Uterus (tissue), 2 donors: ENCODE results near the gene CXCL12.

ENCODE experiments used
- POLR2A ChIP-seq, 2 donors: fragments of 450-650 bp; IDR thresholded peaks; one replicate each; pipeline ENCODE4 v1.6.1; 2016; ENCODE audit warnings: antibody characterized with exemption in 2 of 2, mild to moderate bottlenecking in 1 of 2, moderate library complexity in 1 of 2
- TF ChIP-seq, protein P1 (sequence below), 4 experiments: fragments of 200-600 bp in 2 of 4; fragments of 450-650 bp in 2 of 4; sonication (generic) in 2 of 4; IDR thresholded peaks; one replicate each; pipeline ENCODE4 v1.5.1; 2016 to 2019; ENCODE audit warnings: antibody characterized with exemption in 4 of 4, mild to moderate bottlenecking in 2 of 4, moderate library complexity in 1 of 4

DNA sequence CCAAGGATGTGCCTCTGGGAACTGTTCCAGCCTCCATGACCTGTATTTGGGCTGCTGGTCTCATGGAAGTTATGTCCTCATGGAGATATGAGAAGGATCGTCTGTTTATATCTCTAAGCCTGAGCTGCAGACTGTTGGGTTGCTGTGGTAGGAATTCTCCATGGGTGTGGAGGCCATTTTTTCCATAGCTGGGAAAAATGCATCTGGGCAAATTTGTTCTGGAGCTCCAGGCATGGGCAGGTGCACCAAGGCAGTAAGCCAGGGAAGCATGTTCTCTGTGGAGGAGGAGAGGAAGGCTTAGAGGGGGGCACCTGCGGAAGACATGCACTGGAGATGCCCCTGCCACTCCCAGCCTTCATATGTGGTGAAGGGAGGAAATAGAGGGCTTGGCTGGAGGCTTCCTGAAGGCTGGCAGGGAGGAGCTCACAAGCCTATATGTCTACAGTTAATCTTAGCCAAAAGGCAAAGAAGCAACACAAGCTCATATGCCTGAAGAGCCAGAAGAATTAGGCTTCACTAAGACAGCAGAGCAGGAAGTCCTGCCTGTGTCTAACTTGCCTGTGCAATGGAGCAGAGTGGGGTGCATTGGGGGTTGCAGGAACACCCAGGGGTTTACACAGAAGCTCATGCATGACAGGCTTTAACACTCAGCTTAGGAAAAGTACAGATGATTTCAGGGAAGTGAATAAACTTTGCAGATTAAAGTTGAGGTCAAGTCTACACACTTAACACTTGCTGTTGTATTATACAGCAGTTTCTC is 35.1 kb upstream of the CXCL12 start:
- TF ChIP-seq, protein P1, sequence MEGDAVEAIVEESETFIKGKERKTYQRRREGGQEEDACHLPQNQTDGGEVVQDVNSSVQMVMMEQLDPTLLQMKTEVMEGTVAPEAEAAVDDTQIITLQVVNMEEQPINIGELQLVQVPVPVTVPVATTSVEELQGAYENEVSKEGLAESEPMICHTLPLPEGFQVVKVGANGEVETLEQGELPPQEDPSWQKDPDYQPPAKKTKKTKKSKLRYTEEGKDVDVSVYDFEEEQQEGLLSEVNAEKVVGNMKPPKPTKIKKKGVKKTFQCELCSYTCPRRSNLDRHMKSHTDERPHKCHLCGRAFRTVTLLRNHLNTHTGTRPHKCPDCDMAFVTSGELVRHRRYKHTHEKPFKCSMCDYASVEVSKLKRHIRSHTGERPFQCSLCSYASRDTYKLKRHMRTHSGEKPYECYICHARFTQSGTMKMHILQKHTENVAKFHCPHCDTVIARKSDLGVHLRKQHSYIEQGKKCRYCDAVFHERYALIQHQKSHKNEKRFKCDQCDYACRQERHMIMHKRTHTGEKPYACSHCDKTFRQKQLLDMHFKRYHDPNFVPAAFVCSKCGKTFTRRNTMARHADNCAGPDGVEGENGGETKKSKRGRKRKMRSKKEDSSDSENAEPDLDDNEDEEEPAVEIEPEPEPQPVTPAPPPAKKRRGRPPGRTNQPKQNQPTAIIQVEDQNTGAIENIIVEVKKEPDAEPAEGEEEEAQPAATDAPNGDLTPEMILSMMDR (IDR thresholded peaks at IDR 0.05) = no peak
- no peak for TF ChIP-seq POLR2A (IDR thresholded peaks at IDR 0.05)
